T-cell (primary cell): ENCODE data around the gene GOT2. TPM values are rescaled to one million over a fixed set of nuclear protein-coding genes. Genes with fewer than 3 reads are reported as not detected.
A peak's percentile ranks its signal among the peaks of the same experiment; 100 is the strongest.
"Not testable (repeated sequence)": the region's sequence is repeated elsewhere in the genome, so short reads cannot be mapped to it uniquely, and the experiment has no call there.

ENCODE experiments used
- ATAC-seq, 4 experiments: fragments of 200-7000 bp in 3 of 4; fragments of 150-1000 bp in 1 of 4; cut with Tn5 transposase; replicated peaks in 1 of 4; 1 replicate in 3 of 4; 2 replicates in 1 of 4; pipeline ENCODE4 v1.10.0; 2021; ENCODE audit warnings: moderate library complexity in 3 of 4, mild to moderate bottlenecking in 2 of 4, moderate number of reproducible peaks in 1 of 4
- CTCF ChIA-PET, 2 donors: fragments of 300-600 bp; sonication (Branson Sonifier 250); formaldehyde crosslinking; loops; one replicate each; lab custom pipeline; 2022; ENCODE audit warnings: antibody characterized with exemption in 2 of 2; lab: Charles Lee
- POLR2A ChIA-PET, 2 donors: fragments of 300-600 bp; sonication (Branson Sonifier 250); formaldehyde crosslinking; loops; one replicate each; lab custom pipeline; 2022; ENCODE audit warnings: antibody characterized with exemption in 2 of 2; lab: Charles Lee
- DNase-seq, 35 experiments: peaks; one replicate each; pipeline versions ENCODE4 v3.0.0 to v3.0.0-alpha.2; 2013 to 2023
- H3K27ac ChIP-seq: one replicate; pipeline ENCODE4 v1.5.1; 2013; ENCODE audit warnings: low read length
- H3K27me3 ChIP-seq, 2 experiments: replicated peaks in 1 of 2; 1 replicate in 1 of 2; 2 replicates in 1 of 2; pipeline versions ENCODE4 v1.6.1 to v1.7.0; 2013; ENCODE audit warnings: low read length in 1 of 2, mixed read lengths in 1 of 2; ENCODE audit not compliant: control insufficient read depth in 2 of 2, insufficient read depth in 2 of 2; ENCODE audit errors: extremely low read depth in 1 of 2
- H3K36me3 ChIP-seq, 2 donors: 1 replicate in 1 of 2; 2 replicates in 1 of 2; pipeline versions ENCODE4 v1.6.1 to v1.7.0; 2013; ENCODE audit warnings: low read length in 1 of 2; ENCODE audit not compliant: control insufficient read depth in 2 of 2, insufficient read depth in 1 of 2; ENCODE audit errors: extremely low read depth in 1 of 2
- H3K4me1 ChIP-seq, 2 experiments: 1 replicate in 1 of 2; 2 replicates in 1 of 2; pipeline versions ENCODE4 v1.6.1 to v1.7.0; 2013; ENCODE audit warnings: low read length in 2 of 2, mixed read lengths in 1 of 2; ENCODE audit not compliant: insufficient read depth in 2 of 2, control insufficient read depth in 1 of 2; ENCODE audit errors: extremely low read depth in 1 of 2
- H3K4me3 ChIP-seq, 2 donors: 1 replicate in 1 of 2; 2 replicates in 1 of 2; pipeline versions ENCODE4 v1.5.1 to v1.7.0; 2013; ENCODE audit warnings: mild to moderate bottlenecking in 2 of 2, low read length in 1 of 2, moderate library complexity in 1 of 2; ENCODE audit not compliant: control insufficient read depth in 1 of 2; ENCODE audit errors: extremely low read depth in 1 of 2
- H3K9me3 ChIP-seq: 2 replicates; pipeline ENCODE4 v1.7.0; 2013
- H3K27ac Mint-ChIP-seq, 2 donors: one replicate each; pipeline ENCODE4 v1.8.0; 2020 to 2021; ENCODE audit warnings: mild to moderate bottlenecking in 2 of 2, mixed read lengths in 2 of 2
- H3K27me3 Mint-ChIP-seq, 2 donors: one replicate each; pipeline ENCODE4 v1.8.0; 2021 to 2022; ENCODE audit warnings: mixed read lengths in 2 of 2
- H3K36me3 Mint-ChIP-seq: one replicate; pipeline ENCODE4 v1.8.0; 2021; ENCODE audit warnings: mixed read lengths
- H3K4me1 Mint-ChIP-seq, 3 donors: one replicate each; pipeline ENCODE4 v1.8.0; 2020 to 2022; ENCODE audit warnings: mixed read lengths in 3 of 3, mild to moderate bottlenecking in 1 of 3
- H3K4me3 Mint-ChIP-seq, 3 donors: one replicate each; pipeline ENCODE4 v1.8.0; 2020 to 2022; ENCODE audit warnings: mild to moderate bottlenecking in 3 of 3, mixed read lengths in 3 of 3, moderate library complexity in 3 of 3
- H3K9me3 Mint-ChIP-seq, 3 donors: one replicate each; pipeline ENCODE4 v1.8.0; 2020 to 2022; ENCODE audit warnings: mixed read lengths in 3 of 3
- WGBS: methylation state at CpG from one replicate; pipeline ENCODE4 v1.1.5; 2013; ENCODE audit warnings: missing lambda C conversion rate; ENCODE audit not compliant: insufficient coverage; 5-methylcytosine and 5-hydroxymethylcytosine counted together
- total RNA-seq, 35 experiments: library from RNA in 6 of 35; stranded (reverse) in 6 of 35; fragments of 120-200 nt in 1 of 35; gene quantifications; one replicate each; pipeline versions ENCODE4 v1.2.1 to v1.2.4 and lab custom pipeline; 2013 to 2026

GOT2 gene
- total RNA-seq, 5 donors from 2014 or later (not counting 1 experiment from before 2014, with no cell fraction given), result 29.2 to 43.4 (median 42.0) TPM

DNA sequence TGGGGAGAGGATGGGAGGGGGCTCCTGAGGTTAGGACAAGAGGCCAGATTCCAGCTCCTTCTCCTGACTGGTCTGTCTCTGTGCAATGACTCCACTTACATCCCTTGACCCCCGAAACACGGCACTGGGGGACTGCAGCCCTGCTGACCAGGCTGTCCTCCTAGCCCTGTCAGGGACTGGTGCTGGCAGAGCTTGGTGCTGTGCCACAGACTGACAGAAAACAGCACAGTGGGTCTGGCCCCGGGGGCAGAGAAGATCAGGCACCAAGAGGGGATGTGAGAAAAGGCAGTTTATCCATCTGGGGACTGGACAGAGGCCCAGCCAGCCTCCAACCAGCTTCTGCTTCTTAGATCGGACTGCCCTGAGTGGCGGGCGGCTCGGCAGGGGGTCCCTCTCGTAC lies 68.9 kb downstream of the GOT2 start:
- Mint-ChIP-seq H3K4me3 (no peak overlapping the region), H3K4me1 (no peaks in the 10 kb centered on the region)

DNA sequence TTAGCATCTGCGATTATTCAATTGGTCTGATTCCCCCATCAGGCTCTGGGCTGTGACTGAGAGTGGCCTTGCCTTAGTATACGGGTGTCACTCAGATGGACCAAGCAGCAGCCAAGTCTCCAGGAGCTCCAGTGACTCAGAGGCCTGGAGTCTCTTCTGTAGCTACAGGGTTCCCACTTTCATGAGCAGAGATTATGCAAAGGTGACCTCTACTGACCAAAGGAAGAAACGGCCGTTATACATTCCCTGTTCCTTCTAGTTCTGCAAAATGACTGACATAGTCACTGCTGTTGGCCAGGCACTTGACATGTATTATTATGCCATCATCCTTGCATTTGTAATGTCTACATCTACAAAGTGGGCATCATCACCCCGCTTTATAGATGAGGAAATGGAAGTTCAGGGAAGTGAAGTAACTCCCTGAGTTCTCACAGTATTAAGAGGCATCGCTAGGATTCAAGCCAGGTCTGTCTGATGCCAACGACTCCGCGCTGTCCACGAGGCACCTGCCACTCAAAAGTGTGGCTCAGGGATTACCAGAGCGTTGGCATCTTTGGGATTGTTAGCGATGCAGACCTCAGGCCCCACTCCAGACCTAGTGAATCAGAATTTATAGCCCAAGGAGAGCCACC lies 72.8 kb downstream of the GOT2 start:
- POLR2A ChIA-PET, result no interaction called here
- DNase-seq (peak in 1 of 35 experiments; percentile 45), ATAC-seq (peak in 3 of 4 experiments; percentile 22 to 53 (median 33))
- no peak overlapping the region for H3K4me3 ChIP-seq
- Mint-ChIP-seq H3K36me3 (peaks cover 4% of the 10 kb centered on the region), H3K4me1 (no peaks in the 10 kb centered on the region), H3K9me3 (no peaks in the 10 kb centered on the region), H3K27ac (no peak overlapping the region), H3K27me3 (no peaks in the 10 kb centered on the region), H3K4me3 (no peak overlapping the region)
- no peaks in the 10 kb centered on the region for H3K9me3 ChIP-seq
- CTCF ChIA-PET, result interaction anchor here in 1 of 2 donors (0.8 to 1.0 kb wide), 2 partner anchors 73 to 150 kb away, joined by 3 read pairs; no protein-coding TSS in a partner anchor
- peaks cover 0 to 2% of the 10 kb centered on the region in 2 donors for H3K36me3 ChIP-seq
- H3K27me3 ChIP-seq, result peaks cover 0 to 2% of the 10 kb centered on the region in 2 experiments
- 52% methylated on average over 12 of the region's 12 CpGs for WGBS
- no peaks in the 10 kb centered on the region for H3K4me1 ChIP-seq
- no peak overlapping the region for H3K27ac ChIP-seq

More for the DNA sequence above, 68.9 kb downstream of the GOT2 start:
- Histone ChIP-seq H3K27ac (no peak overlapping the region), H3K9me3 (no peaks in the 10 kb centered on the region), H3K4me3 (no peak overlapping the region), H3K4me1 (no peaks in the 10 kb centered on the region), H3K36me3 (peaks cover 5 to 6% of the 10 kb centered on the region in 2 donors), H3K27me3 (no peaks in the 10 kb centered on the region)
- POLR2A ChIA-PET, result interaction anchor here in 1 of 2 donors (0.7 kb wide), 1 partner anchor 1076 kb away, joined by 3 read pairs; no protein-coding TSS in a partner anchor
- H3K27me3 Mint-ChIP-seq, result no peaks in the 10 kb centered on the region
- H3K27ac Mint-ChIP-seq, result no peak overlapping the region
- ATAC-seq (no peak), DNase-seq (no peak)
- H3K36me3 Mint-ChIP-seq, result peaks cover 22% of the 10 kb centered on the region
- H3K9me3 Mint-ChIP-seq, result no peaks in the 10 kb centered on the region
- WGBS, result 88% methylated on average over 7 of the region's 8 CpGs
- CTCF ChIA-PET, result no interaction called here

DNA sequence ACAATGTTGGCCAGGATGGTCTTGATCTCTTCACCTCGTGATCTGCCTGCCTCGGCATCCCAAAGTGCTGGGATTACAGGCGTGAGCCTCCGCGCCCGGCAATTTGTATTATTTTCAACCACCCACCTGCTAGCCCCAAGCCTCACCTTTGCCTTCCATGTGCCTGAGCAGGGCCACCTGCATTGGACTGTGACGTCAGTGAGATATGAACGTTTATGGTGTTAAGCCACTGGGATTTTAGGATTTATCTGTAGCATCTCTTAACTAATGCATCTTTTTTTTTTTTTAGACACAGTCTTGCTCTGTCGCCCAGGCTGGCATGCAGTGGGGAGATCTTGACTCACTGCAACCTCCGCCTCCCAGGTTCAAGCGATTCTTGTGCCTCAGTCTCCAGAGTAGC lies 74.2 kb downstream of the GOT2 start:
- POLR2A ChIA-PET, H3K36me3 ChIP-seq, H3K27me3 Mint-ChIP-seq, H3K4me3 ChIP-seq, H3K27ac Mint-ChIP-seq, DNase-seq, H3K27ac ChIP-seq, H3K4me1 Mint-ChIP-seq, H3K27me3 ChIP-seq, H3K4me1 ChIP-seq, H3K9me3 ChIP-seq, H3K4me3 Mint-ChIP-seq, H3K36me3 Mint-ChIP-seq, ATAC-seq, CTCF ChIA-PET, H3K9me3 Mint-ChIP-seq: not testable (repeated sequence)
- 98% methylated on average over 8 of the region's 11 CpGs for WGBS

DNA sequence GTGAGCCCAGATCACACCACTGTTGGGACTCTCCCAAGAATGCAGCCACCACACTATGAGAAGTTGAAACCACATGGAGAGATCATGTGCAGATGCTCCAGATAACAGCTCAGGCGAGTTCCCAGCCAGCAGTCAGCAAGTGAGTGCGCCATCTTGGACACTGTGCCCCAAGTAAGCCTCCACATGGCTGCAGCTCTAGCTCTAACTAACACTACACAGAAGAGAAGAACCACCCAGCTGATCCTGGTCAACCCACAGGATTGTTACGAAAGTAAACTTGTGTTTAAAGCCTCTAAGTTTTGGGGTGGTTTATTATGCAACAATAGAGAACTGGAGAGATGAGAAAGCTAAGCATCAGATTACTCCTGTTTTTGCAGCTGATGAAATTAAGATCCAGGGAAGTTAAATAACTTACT lies 75.3 kb downstream of the GOT2 start:
- DNase-seq (no peak), ATAC-seq (no peak)
- Mint-ChIP-seq H3K4me1 (no peaks in the 10 kb centered on the region), H3K27ac (no peak overlapping the region), H3K9me3 (no peaks in the 10 kb centered on the region), H3K36me3 (no peaks in the 10 kb centered on the region), H3K4me3 (no peak overlapping the region), H3K27me3 (peaks cover 0 to 5% of the 10 kb centered on the region in 2 donors)
- Histone ChIP-seq H3K27ac (no peak overlapping the region), H3K27me3 (peaks cover 0 to 5% of the 10 kb centered on the region in 2 experiments), H3K9me3 (no peaks in the 10 kb centered on the region), H3K36me3 (no peaks in the 10 kb centered on the region), H3K4me3 (no peak overlapping the region), H3K4me1 (no peaks in the 10 kb centered on the region)
- POLR2A ChIA-PET, result interaction anchor here in 1 of 2 donors (0.5 kb wide), 1 partner anchor 105 kb away, joined by 3 read pairs; no protein-coding TSS in a partner anchor
- CTCF ChIA-PET, result no interaction called here
- WGBS, result no CpG with 5 or more reads among the region's 3 CpGs

Other genes with a start within 250 kb of the GOT2 start
- 1 to 10 TPM in 4 of 5 donors, under 1 TPM in 1; 0.66 to 3.6 (median 1.7) TPM for gene NDRG4, start 234.2 kb downstream of the GOT2 start, total RNA-seq
- gene SETD6, start 218.8 kb downstream of the GOT2 start, total RNA-seq, result 10 to 100 TPM; 29.6 to 44.2 (median 35.1) TPM
- 100 to 1,000 TPM; 205 to 238 (median 222) TPM for gene CNOT1, start 104.5 kb downstream of the GOT2 start, total RNA-seq
- 10 to 100 TPM in 3 of 5 donors, 1 to 10 TPM in 2; 7.7 to 15.5 (median 13.4) TPM for gene SLC38A7, start 49.5 kb downstream of the GOT2 start, total RNA-seq